IMR-90 (cell line): ENCODE data around the gene KIAA1328. TPM values are rescaled to one million over a fixed set of nuclear protein-coding genes. Genes with fewer than 3 reads are reported as not detected.
A peak's percentile ranks its signal among the peaks of the same experiment; 100 is the strongest.

Experiments
- ATAC-seq: fragments of 200-7000 bp; cut with Tn5 transposase; 2 replicates; pipeline ENCODE4 v1.9.1; 2020; ENCODE audit warnings: low read depth, mild to moderate bottlenecking, moderate library complexity
- BruUV-seq: library from RNA; stranded (reverse); fragments of 400-500 nt; replicated peaks from 2 replicates; lab custom pipeline; 2021; lab: Mats Ljungman, UMichigan
- CTCF ChIA-PET: fragments of 300-600 bp; formaldehyde crosslinking; extraction: SDS; loops from one replicate; lab custom pipeline; 2021; ENCODE audit warnings: antibody characterized with exemption; lab: Yijun Ruan, JAX
- POLR2A ChIA-PET: fragments of 300-600 bp; sonication (Branson Sonifier 250); formaldehyde crosslinking; loops from one replicate; lab custom pipeline; 2022; ENCODE audit warnings: antibody characterized with exemption; ENCODE audit not compliant: unreplicated experiment; lab: Charles Lee
- DNase-seq: peaks from one replicate; pipeline ENCODE4 v3.0.0; 2013
- H2AFZ ChIP-seq: replicated peaks from 2 replicates; pipeline ENCODE3; 2013; ENCODE audit warnings: low read length, mild to moderate bottlenecking; ENCODE audit not compliant: poor library complexity
- H2AK5ac ChIP-seq: 2 replicates; pipeline ENCODE4 v1.6.1; 2013; ENCODE audit warnings: low read depth, low read length, inconsistent platforms
- H2AK9ac ChIP-seq: replicated peaks from 2 replicates; pipeline ENCODE3; 2013; ENCODE audit warnings: mild to moderate bottlenecking, low read depth, low read length, moderate library complexity; ENCODE audit not compliant: poor library complexity
- H2BK120ac ChIP-seq: 2 replicates; pipeline ENCODE4 v1.6.1; 2013; ENCODE audit warnings: low read depth, low read length, inconsistent platforms
- H2BK15ac ChIP-seq: 3 replicates; pipeline ENCODE4 v1.6.1; 2013; ENCODE audit warnings: low read depth, low read length, inconsistent platforms
- H2BK20ac ChIP-seq: 2 replicates; pipeline ENCODE4 v1.6.1; 2013; ENCODE audit warnings: low read depth, mild to moderate bottlenecking, inconsistent platforms, low read length, moderate library complexity
- H2BK5ac ChIP-seq: 2 replicates; pipeline ENCODE4 v1.6.1; 2013; ENCODE audit warnings: mild to moderate bottlenecking, low read depth, low read length, inconsistent platforms; ENCODE audit not compliant: poor library complexity, severe bottlenecking
- H3K14ac ChIP-seq: replicated peaks from 2 replicates; pipeline ENCODE4 v1.6.1; 2013; ENCODE audit warnings: low read depth, low read length, inconsistent platforms
- H3K18ac ChIP-seq: 2 replicates; pipeline ENCODE4 v1.6.1; 2013; ENCODE audit warnings: low read depth, low read length, control low read depth
- H3K23ac ChIP-seq: 2 replicates; pipeline ENCODE4 v1.6.1; 2013; ENCODE audit warnings: low read depth, low read length, inconsistent platforms
- H3K27ac ChIP-seq: 2 replicates; pipeline ENCODE4 v1.5.1; 2013; ENCODE audit warnings: mild to moderate bottlenecking, control low read depth, low read length; ENCODE audit not compliant: insufficient read depth
- H3K27me3 ChIP-seq: 2 replicates; pipeline ENCODE4 v1.6.1; 2013; ENCODE audit warnings: low read length; ENCODE audit not compliant: control insufficient read depth, insufficient read depth
- H3K36me3 ChIP-seq: 2 replicates; pipeline ENCODE4 v1.6.1; 2013; ENCODE audit warnings: low read length, mixed read lengths; ENCODE audit not compliant: control insufficient read depth, insufficient read depth
- H3K4ac ChIP-seq: 2 replicates; pipeline ENCODE4 v1.6.1; 2013; ENCODE audit warnings: low read depth, low read length, inconsistent platforms
- H3K4me1 ChIP-seq: 2 replicates; pipeline ENCODE4 v1.6.1; 2013; ENCODE audit warnings: low read length, mixed read lengths; ENCODE audit not compliant: control insufficient read depth, insufficient read depth
- H3K4me2 ChIP-seq: 2 replicates; pipeline ENCODE4 v1.6.1; 2013; ENCODE audit warnings: low read depth, mild to moderate bottlenecking, control low read depth, low read length, moderate library complexity
- H3K4me3 ChIP-seq: 2 replicates; pipeline ENCODE4 v1.5.1; 2013; ENCODE audit warnings: low read depth, mild to moderate bottlenecking, control low read depth, low read length, moderate library complexity; ENCODE audit not compliant: insufficient read depth
- H3K56ac ChIP-seq: 2 replicates; pipeline ENCODE4 v1.6.1; 2013; ENCODE audit warnings: low read length, inconsistent platforms; ENCODE audit not compliant: insufficient read depth; ENCODE audit errors: extremely low read depth
- H3K79me1 ChIP-seq, 2 experiments: 2 replicates each; pipeline ENCODE4 v1.6.1; 2013; ENCODE audit warnings: low read length in 2 of 2, inconsistent platforms in 1 of 2, low read depth in 1 of 2
- H3K9ac ChIP-seq: 2 replicates; pipeline ENCODE4 v1.6.1; 2013; ENCODE audit warnings: low read depth, low read length, control low read depth
- H3K9me1 ChIP-seq: 2 replicates; pipeline ENCODE4 v1.6.1; 2013; ENCODE audit warnings: low read length, inconsistent platforms; ENCODE audit not compliant: insufficient read depth
- H3K9me3 ChIP-seq: 2 replicates; pipeline ENCODE4 v1.6.1; 2013; ENCODE audit warnings: low read length; ENCODE audit not compliant: control insufficient read depth, insufficient read depth
- H4K20me1 ChIP-seq: 2 replicates; pipeline ENCODE4 v1.6.1; 2013; ENCODE audit warnings: low read length, inconsistent platforms; ENCODE audit not compliant: insufficient read depth
- H4K5ac ChIP-seq: 2 replicates; pipeline ENCODE4 v1.6.1; 2013; ENCODE audit warnings: mild to moderate bottlenecking, low read depth, low read length, control low read depth
- H4K8ac ChIP-seq, 2 experiments: 2 replicates each; pipeline ENCODE4 v1.6.1; 2013; ENCODE audit warnings: low read depth in 2 of 2, low read length in 2 of 2, control low read depth in 1 of 2, inconsistent platforms in 1 of 2
- H4K91ac ChIP-seq: 2 replicates; pipeline ENCODE4 v1.6.1; 2013; ENCODE audit warnings: low read depth, low read length, inconsistent platforms; ENCODE audit not compliant: insufficient read depth
- BHLHE40 ChIP-seq: fragments of 150-350 bp; IDR thresholded peaks from 2 replicates; pipeline ENCODE4 v1.6.1; 2016; ENCODE audit warnings: mild to moderate bottlenecking, low read depth, low read length
- CEBPB ChIP-seq: IDR thresholded peaks from 2 replicates; pipeline ENCODE4 v1.6.1; 2012; ENCODE audit warnings: low read depth, low read length, improper control_type of control experiment
- CHD1 ChIP-seq: IDR thresholded peaks from 2 replicates; pipeline ENCODE4 v1.6.1; 2012; ENCODE audit warnings: low read depth, low read length, improper control_type of control experiment
- FOS ChIP-seq: fragments of 150-350 bp; IDR thresholded peaks from 2 replicates; pipeline ENCODE4 v1.6.1; 2016; ENCODE audit warnings: low read depth, low read length
- MAFK ChIP-seq: IDR thresholded peaks from 2 replicates; pipeline ENCODE4 v1.6.1; 2012; ENCODE audit warnings: low read depth, low read length, improper control_type of control experiment
- MAZ ChIP-seq: IDR thresholded peaks from 2 replicates; pipeline ENCODE4 v1.6.1; 2012; ENCODE audit warnings: low read depth, mild to moderate bottlenecking, low read length, improper control_type of control experiment, moderate library complexity, borderline replicate concordance
- MXI1 ChIP-seq: IDR thresholded peaks from 2 replicates; pipeline ENCODE4 v1.6.1; 2012; ENCODE audit warnings: low read depth, mild to moderate bottlenecking, low read length, moderate library complexity, borderline replicate concordance
- NFE2L2 ChIP-seq: fragments of 150-350 bp; IDR thresholded peaks from 2 replicates; pipeline ENCODE4 v1.6.1; 2016; ENCODE audit warnings: low read depth, mild to moderate bottlenecking, low read length
- POLR2A ChIP-seq: IDR thresholded peaks from 2 replicates; pipeline ENCODE4 v1.6.1; 2012; ENCODE audit warnings: mild to moderate bottlenecking, low read depth, low read length
- RAD21 ChIP-seq: IDR thresholded peaks from 2 replicates; pipeline ENCODE4 v1.6.1; 2012; ENCODE audit warnings: low read length, improper control_type of control experiment
- RCOR1 ChIP-seq: IDR thresholded peaks from 2 replicates; pipeline ENCODE4 v1.6.1; 2012; ENCODE audit warnings: mild to moderate bottlenecking, low read length, improper control_type of control experiment; ENCODE audit not compliant: insufficient replicate concordance
- RFX5 ChIP-seq: IDR thresholded peaks from 2 replicates; pipeline ENCODE4 v1.8.0; 2012; ENCODE audit warnings: low read depth, mild to moderate bottlenecking, low read length, moderate library complexity
- SMC3 ChIP-seq: fragments of 150-350 bp; IDR thresholded peaks from 2 replicates; pipeline ENCODE4 v1.6.1; 2016; ENCODE audit warnings: low read depth, mild to moderate bottlenecking, antibody characterized with exemption, low read length, moderate library complexity
- WGBS, 2 experiments: methylation state at CpG; one replicate each; pipeline versions ENCODE4 v1.1.5 to v1.1.7; 2013; ENCODE audit warnings: missing lambda C conversion rate in 2 of 2; ENCODE audit not compliant: insufficient read length in 1 of 2; ENCODE audit errors: extremely low coverage in 2 of 2; 5-methylcytosine and 5-hydroxymethylcytosine counted together
- dilution Hi-C: fragments of 300-500 bp; cut with HindIII; formaldehyde crosslinking; loops from one replicate; pipeline ENCODE4 v1.14.3; 2018; ENCODE audit warnings: low sequenced_read_pairs; ENCODE audit not compliant: unreplicated experiment
- in situ Hi-C: fragments of 300-500 bp; cut with MboI; formaldehyde crosslinking; loops from 3 replicates; pipeline ENCODE4 v1.14.3; 2019; ENCODE audit warnings: low sequenced_read_pairs, inconsistent platforms, mixed read lengths
- intact Hi-C: fragments of 100-400 bp; cut with micrococcal nuclease; formaldehyde crosslinking; loops from 2 replicates; pipeline ENCODE4 v1.10.0; 2022
- polyA plus RNA-seq, 3 experiments: library from polyadenylated mRNA; depleted of rRNA; stranded (reverse); fragments of >200 nt; gene quantifications; 2 replicates each; pipeline ENCODE4 v1.2.3, GENCODE V29; 2012; ENCODE audit warnings: low replicate concordance in 1 of 3
- total RNA-seq: library from RNA; depleted of rRNA; stranded (reverse); fragments of >200 nt; gene quantifications from 2 replicates; pipeline ENCODE4 v1.2.3, GENCODE V29; 2012
- TF ChIP-seq, protein P1 (sequence below): conservative IDR thresholded peaks from 2 replicates; pipeline ENCODE4 v1.5.1; 2012; ENCODE audit warnings: mild to moderate bottlenecking, low read depth, low read length, improper control_type of control experiment
- TF ChIP-seq, protein P2 (sequence below): fragments of 150-350 bp; IDR thresholded peaks from 2 replicates; pipeline ENCODE4 v1.6.1; 2016; ENCODE audit warnings: low read depth, mild to moderate bottlenecking, low read length, moderate library complexity, borderline replicate concordance
- TF ChIP-seq, protein P3 (sequence below): fragments of 150-350 bp; IDR thresholded peaks from 2 replicates; pipeline ENCODE4 v1.6.1; 2017; ENCODE audit warnings: mild to moderate bottlenecking, antibody characterized with exemption, low read length, low read depth

KIAA1328 gene
- total and polyA plus RNA-seq, 2 of the 4 experiments (the other 2 are of a cell fraction), result 2.4 to 7.0 TPM

DNA sequence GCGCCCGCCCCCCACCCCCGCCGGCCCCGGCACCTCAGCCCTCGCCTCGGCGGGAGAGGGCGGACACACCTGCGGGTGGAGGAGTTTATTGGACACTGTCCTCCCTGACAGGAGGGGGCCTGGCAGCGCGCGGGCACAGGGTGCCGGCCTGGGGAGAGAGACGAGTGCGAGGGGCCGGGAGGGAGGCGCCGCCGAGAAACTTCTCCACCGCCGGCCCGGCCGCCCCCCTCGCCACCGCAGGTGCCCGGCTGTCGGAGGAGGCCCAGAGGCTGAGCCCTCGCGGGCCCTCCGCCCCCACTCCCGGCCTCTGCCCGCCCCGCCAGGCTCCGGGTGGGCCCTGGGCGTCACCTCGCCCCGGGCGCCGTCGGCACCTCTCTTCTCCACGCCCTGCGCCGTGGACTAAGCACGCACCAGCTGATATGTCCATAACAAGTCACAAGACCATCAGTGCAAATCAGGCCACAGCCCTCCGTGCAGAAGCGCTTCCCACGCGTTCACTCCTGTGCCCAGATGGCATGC, 425.4 kb downstream of the KIAA1328 start:
- ChIA-PET POLR2A (no interaction called here), CTCF (no interaction called here)
- Histone ChIP-seq H2AK9ac (no peak overlapping the region), H4K20me1 (no peaks in the 10 kb centered on the region), H3K79me1 (no peaks in the 10 kb centered on the region), H3K9ac (no peak overlapping the region), H3K9me3 (no peaks in the 10 kb centered on the region), H3K27me3 (peaks cover 50% of the 10 kb centered on the region), H3K4ac (no peak overlapping the region), H3K9me1 (no peaks in the 10 kb centered on the region), H3K4me1 (no peaks in the 10 kb centered on the region), H3K36me3 (no peaks in the 10 kb centered on the region), H2AFZ (no peak overlapping the region), H3K27ac (no peak overlapping the region), H4K5ac (no peak overlapping the region), H4K91ac (no peak overlapping the region), H2BK120ac (no peak overlapping the region), H2AK5ac (no peak overlapping the region), H3K18ac (no peak overlapping the region), H3K23ac (no peak overlapping the region), H3K56ac (no peak overlapping the region), H2BK15ac (no peak overlapping the region), H4K8ac (no peak overlapping the region), H2BK20ac (no peak overlapping the region), H2BK5ac (no peak overlapping the region), H3K4me3 (no peak overlapping the region), H3K14ac (no peak overlapping the region), H3K4me2 (no peak overlapping the region; the same call in 1 of the 2 replicates)
- intact Hi-C loops, result no loop called here
- in situ Hi-C loops, result no loop called here
- 8% methylated on average over 23 of the region's 49 CpGs; no CpG with 5 or more reads in 1 of the 2 experiments for whole genome bisulfite sequencing, 2 experiments
- peak; percentile 10; the same call in 1 of the 2 replicates for ATAC-seq
- dilution Hi-C loops, result no loop called here
- no peak for TF ChIP-seq CHD1
- TF ChIP-seq, protein P1, sequence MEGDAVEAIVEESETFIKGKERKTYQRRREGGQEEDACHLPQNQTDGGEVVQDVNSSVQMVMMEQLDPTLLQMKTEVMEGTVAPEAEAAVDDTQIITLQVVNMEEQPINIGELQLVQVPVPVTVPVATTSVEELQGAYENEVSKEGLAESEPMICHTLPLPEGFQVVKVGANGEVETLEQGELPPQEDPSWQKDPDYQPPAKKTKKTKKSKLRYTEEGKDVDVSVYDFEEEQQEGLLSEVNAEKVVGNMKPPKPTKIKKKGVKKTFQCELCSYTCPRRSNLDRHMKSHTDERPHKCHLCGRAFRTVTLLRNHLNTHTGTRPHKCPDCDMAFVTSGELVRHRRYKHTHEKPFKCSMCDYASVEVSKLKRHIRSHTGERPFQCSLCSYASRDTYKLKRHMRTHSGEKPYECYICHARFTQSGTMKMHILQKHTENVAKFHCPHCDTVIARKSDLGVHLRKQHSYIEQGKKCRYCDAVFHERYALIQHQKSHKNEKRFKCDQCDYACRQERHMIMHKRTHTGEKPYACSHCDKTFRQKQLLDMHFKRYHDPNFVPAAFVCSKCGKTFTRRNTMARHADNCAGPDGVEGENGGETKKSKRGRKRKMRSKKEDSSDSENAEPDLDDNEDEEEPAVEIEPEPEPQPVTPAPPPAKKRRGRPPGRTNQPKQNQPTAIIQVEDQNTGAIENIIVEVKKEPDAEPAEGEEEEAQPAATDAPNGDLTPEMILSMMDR, result no peak
- TF ChIP-seq POLR2A, result no peak
- TF ChIP-seq MXI1, result no peak
- TF ChIP-seq NFE2L2, result no peak
- no peak for TF ChIP-seq FOS
- TF ChIP-seq, protein P2, sequence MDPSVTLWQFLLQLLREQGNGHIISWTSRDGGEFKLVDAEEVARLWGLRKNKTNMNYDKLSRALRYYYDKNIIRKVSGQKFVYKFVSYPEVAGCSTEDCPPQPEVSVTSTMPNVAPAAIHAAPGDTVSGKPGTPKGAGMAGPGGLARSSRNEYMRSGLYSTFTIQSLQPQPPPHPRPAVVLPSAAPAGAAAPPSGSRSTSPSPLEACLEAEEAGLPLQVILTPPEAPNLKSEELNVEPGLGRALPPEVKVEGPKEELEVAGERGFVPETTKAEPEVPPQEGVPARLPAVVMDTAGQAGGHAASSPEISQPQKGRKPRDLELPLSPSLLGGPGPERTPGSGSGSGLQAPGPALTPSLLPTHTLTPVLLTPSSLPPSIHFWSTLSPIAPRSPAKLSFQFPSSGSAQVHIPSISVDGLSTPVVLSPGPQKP, result no peak
- TF ChIP-seq RFX5, result no peak
- TF ChIP-seq BHLHE40, result no peak
- no peak for TF ChIP-seq RAD21
- TF ChIP-seq SMC3, result no peak
- TF ChIP-seq, protein P3, sequence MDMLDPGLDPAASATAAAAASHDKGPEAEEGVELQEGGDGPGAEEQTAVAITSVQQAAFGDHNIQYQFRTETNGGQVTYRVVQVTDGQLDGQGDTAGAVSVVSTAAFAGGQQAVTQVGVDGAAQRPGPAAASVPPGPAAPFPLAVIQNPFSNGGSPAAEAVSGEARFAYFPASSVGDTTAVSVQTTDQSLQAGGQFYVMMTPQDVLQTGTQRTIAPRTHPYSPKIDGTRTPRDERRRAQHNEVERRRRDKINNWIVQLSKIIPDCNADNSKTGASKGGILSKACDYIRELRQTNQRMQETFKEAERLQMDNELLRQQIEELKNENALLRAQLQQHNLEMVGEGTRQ, result no peak
- no peak for TF ChIP-seq RCOR1
- no peak for TF ChIP-seq MAZ
- no peak for TF ChIP-seq CEBPB
- TF ChIP-seq MAFK, result no peak
- no TSS peak for BruUV-seq
- DNase-seq, result no peak
